Mucosa of descending colon (tissue), 3 donors: Measurements from ENCODE around the gene ERMAP. TPM values are rescaled to one million over a fixed set of nuclear protein-coding genes. Genes with fewer than 3 reads are reported as not detected.

ENCODE experiments used
- ATAC-seq: fragments of 200-7000 bp; cut with Tn5 transposase; one replicate; pipeline ENCODE4 v1.9.1; 2020; ENCODE audit warnings: mild to moderate bottlenecking, moderate library complexity
- DNase-seq, 3 donors: peaks; one replicate each; pipeline ENCODE4 v3.0.0-alpha.2; 2020
- H3K36me3 ChIP-seq: fragments of 200-600 bp; one replicate; pipeline ENCODE4 v1.8.0; 2021; ENCODE audit warnings: low read depth, mild to moderate bottlenecking
- H3K4me1 ChIP-seq: fragments of 200-600 bp; one replicate; pipeline ENCODE4 v1.8.0; 2021; ENCODE audit warnings: low read depth, mild to moderate bottlenecking
- H3K4me3 ChIP-seq: fragments of 200-600 bp; one replicate; pipeline ENCODE4 v1.8.0; 2021; ENCODE audit warnings: mild to moderate bottlenecking
- H3K9me3 ChIP-seq: fragments of 200-600 bp; one replicate; pipeline ENCODE4 v1.8.0; 2021; ENCODE audit warnings: mild to moderate bottlenecking
- CTCF ChIP-seq: fragments of 200-600 bp; IDR thresholded peaks from one replicate; pipeline ENCODE4 v1.8.0; 2022; ENCODE audit warnings: antibody characterized with exemption, mild to moderate bottlenecking
- intact Hi-C, 2 donors: fragments of 100-400 bp; cut with DNase I in 1 of 2; cut with micrococcal nuclease in 1 of 2; formaldehyde crosslinking; loops; one replicate each; pipeline versions ENCODE4 v1.11.0 to v1.11.1; 2022; cut with DNase I, micrococcal nuclease
- total RNA-seq, 3 donors: library from RNA; stranded (reverse); fragmentation: NEBNext Ultra II Directional in 2 of 3; extraction: Animal tissue kit (Norgen Biotek cat#: 25700) in 2 of 3; gene quantifications; one replicate each; pipeline versions ENCODE4 v1.2.1 to v1.2.4, GENCODE V29; 2021 to 2023
- donor health status: DM: no; HTN: no; CAD: no; lungs with moderate emphysema.
- donor health status: DM: no; HTN: no; CAD: no.
- donor health status: DM: no; HTN: yes; CAD: no.

Gene ERMAP
- total RNA-seq, 3 donors from 2014 or later: 15.3 to 17.9 (median 16.7) TPM

- H3K9me3 ChIP-seq: no peaks in the 10 kb centered on the region
- no peak for TF ChIP-seq CTCF
- intact Hi-C loops: no loop called here
- no peaks in the 10 kb centered on the region for H3K36me3 ChIP-seq
- ATAC-seq (peak; percentile 7), DNase-seq (no peak)
- H3K4me3 ChIP-seq: peak overlapping the region; percentile 94
- peaks cover 13% of the 10 kb centered on the region for H3K4me1 ChIP-seq
These were observed 28.9 kb downstream of the ERMAP start for GRCh38 chr1:42845866-42846256.

GRCh38 chr1:42846257-42847110 is 29.6 kb downstream of the ERMAP start, which contains the start of gene ZNF691:
ZNF691 (plus strand) TSS chr1:42846613; CDS start chr1:42849659, 3,046 bp downstream.
- peak; percentile 39 for TF ChIP-seq CTCF
- H3K36me3 ChIP-seq: no peaks in the 10 kb centered on the region
- DNase-seq (peak; percentile 89 to 95 (median 94)), ATAC-seq (peak; percentile 100)
- H3K9me3 ChIP-seq: no peaks in the 10 kb centered on the region
- H3K4me3 ChIP-seq: peak within 1 kb of the TSS; percentile 94
- intact Hi-C loops: no loop called here
- peaks cover 13% of the 10 kb centered on the region for H3K4me1 ChIP-seq

GRCh38 chr1:42847111-42847595 is 30.2 kb downstream of the ERMAP start:
- ATAC-seq (no peak), DNase-seq (no peak)
- TF ChIP-seq CTCF: no peak
- H3K4me1 ChIP-seq: peaks cover 13% of the 10 kb centered on the region
- H3K36me3 ChIP-seq: no peaks in the 10 kb centered on the region
- intact Hi-C loops: no loop called here
- H3K4me3 ChIP-seq: peak overlapping the region; percentile 94
- no peaks in the 10 kb centered on the region for H3K9me3 ChIP-seq

GRCh38 chr1:42847721-42848460 is 31.0 kb downstream of the ERMAP start:
- Histone ChIP-seq H3K9me3 (no peaks in the 10 kb centered on the region), H3K36me3 (no peaks in the 10 kb centered on the region), H3K4me3 (no peak overlapping the region), H3K4me1 (peaks cover 13% of the 10 kb centered on the region)
- DNase-seq: no peak
- no peak for ATAC-seq
- no peak for TF ChIP-seq CTCF
- intact Hi-C loops: no loop called here

- DNase-seq (no peak), ATAC-seq (no peak)
- Histone ChIP-seq H3K4me3 (no peak overlapping the region), H3K4me1 (peaks cover 13% of the 10 kb centered on the region), H3K36me3 (no peaks in the 10 kb centered on the region), H3K9me3 (no peaks in the 10 kb centered on the region)
- no peak for TF ChIP-seq CTCF
- intact Hi-C loops: no loop called here
These were observed 32.1 kb downstream of the ERMAP start for GRCh38 chr1:42848823-42849537.
